Heart left ventricle (tissue), 13 donors: ENCODE data around the gene GDF10.

Experiments used
- CTCF ChIP-seq, 12 donors: fragments of 200-600 bp; sonication (generic) in 4 of 12; IDR thresholded peaks; one replicate each; pipeline versions ENCODE4 v1.5.0 to v1.8.0; 2018 to 2022; ENCODE audit warnings: antibody characterized with exemption in 12 of 12, mild to moderate bottlenecking in 5 of 12
- POLR2A ChIP-seq, 2 donors: fragments of 450-650 bp; IDR thresholded peaks; one replicate each; pipeline ENCODE4 v1.6.1; 2017; ENCODE audit warnings: antibody characterized with exemption in 2 of 2, mild to moderate bottlenecking in 2 of 2, moderate library complexity in 2 of 2
- donor health status: ischemic (EF 13 %, LVEDD 7.1; RV severe dilation, severe dysfunction).
- donor health status: DM: no; HTN: yes; CAD: no.
- donor health status: DM: no; HTN: no; CAD: no.
- donor health status: ischemic (EF 25% LVEDD 6.9; RV normal size, moderate dysfunction).
- donor health status: ischemic (EF 25% LVEDD 5.7; RV mildly dilated, moderate dysfunction).
- donor health status: ischemic (EF 35%, LVEDD 5.7; RV mildly dilated, moderate dysfunction).
- donor health status: nonischemic (EF 11% LVEDD 7.7; RV severe dilation, severe dysfunction).
- donor health status: DM: yes; HTN: yes; CAD: no.
- donor health status: PGD.
- donor health status: ischemic (EF 29% LVEDD 5.4; RV normal size, mild dysfunction).
- donor health status: nonischemic (EF 23%, LVEDD 6.1; RV moderate dilation, normal function).

GRCh38 chr10:47326306-47326926, 26.4 kb downstream of the GDF10 start:
- TF ChIP-seq CTCF (IDR thresholded peaks at IDR 0.05) (no peak), POLR2A (IDR thresholded peaks at IDR 0.05) (no peak)
